H9 (cell line): ENCODE results near the gene OSM. TPM values are rescaled to one million over a fixed set of nuclear protein-coding genes. Genes with fewer than 3 reads are reported as not detected.

Experiments
- DNase-seq: peaks from one replicate; pipeline ENCODE4 v3.0.0-alpha.2; 2017
- H2AFZ ChIP-seq: one replicate; pipeline ENCODE4 v1.6.1; 2013; ENCODE audit warnings: mild to moderate bottlenecking, low read length, control low read depth, moderate library complexity
- H2AK5ac ChIP-seq: 2 replicates; pipeline ENCODE4 v1.6.1; 2013; ENCODE audit warnings: low read length, control low read depth, mixed read lengths; ENCODE audit not compliant: insufficient read length
- H2BK120ac ChIP-seq: one replicate; pipeline ENCODE4 v1.6.1; 2013; ENCODE audit warnings: low read depth, mild to moderate bottlenecking, low read length, control low read depth, inconsistent platforms; ENCODE audit not compliant: poor library complexity, severe bottlenecking
- H2BK12ac ChIP-seq: 2 replicates; pipeline ENCODE4 v1.6.1; 2013; ENCODE audit warnings: low read length, control low read depth, mixed read lengths, low read depth; ENCODE audit not compliant: insufficient read length
- H2BK15ac ChIP-seq: 2 replicates; pipeline ENCODE4 v1.6.1; 2013; ENCODE audit warnings: low read depth, low read length, control low read depth
- H2BK20ac ChIP-seq: one replicate; pipeline ENCODE4 v1.6.1; 2013; ENCODE audit warnings: low read depth, mild to moderate bottlenecking, low read length, control low read depth, inconsistent platforms; ENCODE audit not compliant: poor library complexity, severe bottlenecking
- H2BK5ac ChIP-seq: 2 replicates; pipeline ENCODE4 v1.6.1; 2013; ENCODE audit warnings: low read length, control low read depth, mixed read lengths; ENCODE audit not compliant: insufficient read length
- H3K14ac ChIP-seq: 2 replicates; pipeline ENCODE4 v1.6.1; 2013; ENCODE audit warnings: low read length, control low read depth; ENCODE audit not compliant: insufficient read depth
- H3K18ac ChIP-seq: 2 replicates; pipeline ENCODE4 v1.6.1; 2013; ENCODE audit warnings: low read depth, mild to moderate bottlenecking, mixed read lengths, low read length, control low read depth; ENCODE audit not compliant: insufficient read length
- H3K23ac ChIP-seq: 2 replicates; pipeline ENCODE4 v1.6.1; 2013; ENCODE audit warnings: low read length, control low read depth, mixed read lengths, low read depth; ENCODE audit not compliant: insufficient read length
- H3K23me2 ChIP-seq: 2 replicates; pipeline ENCODE4 v1.6.1; 2013; ENCODE audit warnings: low read depth, mild to moderate bottlenecking, mixed read lengths, low read length, control low read depth; ENCODE audit not compliant: insufficient read length, poor library complexity, severe bottlenecking
- H3K27ac ChIP-seq: 2 replicates; pipeline ENCODE4 v1.5.1; 2013; ENCODE audit warnings: low read length, control low read depth, mixed read lengths, low read depth; ENCODE audit not compliant: insufficient read length
- H3K27me3 ChIP-seq: 2 replicates; pipeline ENCODE4 v1.6.1; 2013; ENCODE audit warnings: low read length, control low read depth, inconsistent platforms; ENCODE audit not compliant: insufficient read depth
- H3K4ac ChIP-seq: 2 replicates; pipeline ENCODE4 v1.6.1; 2013; ENCODE audit warnings: low read depth, mild to moderate bottlenecking, control low read depth, inconsistent platforms, low read length, moderate library complexity
- H3K4me1 ChIP-seq: 2 replicates; pipeline ENCODE4 v1.6.1; 2013; ENCODE audit warnings: low read length, control low read depth, inconsistent platforms; ENCODE audit not compliant: insufficient read depth
- H3K4me2 ChIP-seq: 2 replicates; pipeline ENCODE4 v1.6.1; 2013; ENCODE audit warnings: low read length, control low read depth, mixed read lengths; ENCODE audit not compliant: insufficient read length, insufficient read depth
- H3K56ac ChIP-seq: 2 replicates; pipeline ENCODE4 v1.6.1; 2013; ENCODE audit warnings: low read depth, mild to moderate bottlenecking, mixed read lengths, low read length, control low read depth; ENCODE audit not compliant: insufficient read length
- H3K79me1 ChIP-seq: 2 replicates; pipeline ENCODE4 v1.6.1; 2013; ENCODE audit warnings: low read depth, mild to moderate bottlenecking, moderate library complexity, low read length, control low read depth, inconsistent platforms; ENCODE audit not compliant: insufficient read depth, poor library complexity, severe bottlenecking
- H3K79me2 ChIP-seq: 2 replicates; pipeline ENCODE4 v1.6.1; 2013; ENCODE audit warnings: low read length, control low read depth, inconsistent platforms; ENCODE audit not compliant: insufficient read depth
- H3K9ac ChIP-seq: 2 replicates; pipeline ENCODE4 v1.6.1; 2013; ENCODE audit warnings: low read length, control low read depth, mixed read lengths; ENCODE audit not compliant: insufficient read length; ENCODE audit errors: extremely low read depth
- H3K9me3 ChIP-seq: one replicate; pipeline ENCODE4 v1.6.1; 2013; ENCODE audit warnings: low read depth, low read length, inconsistent platforms; ENCODE audit not compliant: control insufficient read depth
- H3T11ph ChIP-seq: one replicate; pipeline ENCODE4 v1.6.1; 2013; ENCODE audit warnings: mild to moderate bottlenecking, low read length, control low read depth, inconsistent platforms
- H4K20me1 ChIP-seq: one replicate; pipeline ENCODE4 v1.6.1; 2013; ENCODE audit not compliant: control insufficient read depth, insufficient read length, insufficient read depth
- H4K5ac ChIP-seq: 2 replicates; pipeline ENCODE4 v1.6.1; 2013; ENCODE audit warnings: low read depth, mild to moderate bottlenecking, mixed read lengths, low read length, control low read depth; ENCODE audit not compliant: insufficient read length
- H4K8ac ChIP-seq: replicated peaks from 2 replicates; pipeline ENCODE4 v1.6.1; 2013; ENCODE audit warnings: low read length, control low read depth, mixed read lengths, low read depth; ENCODE audit not compliant: insufficient read length
- H4K91ac ChIP-seq: 2 replicates; pipeline ENCODE4 v1.6.1; 2013; ENCODE audit warnings: low read depth, mild to moderate bottlenecking, moderate library complexity, mixed read lengths, low read length, control low read depth; ENCODE audit not compliant: insufficient read length
- H3K27ac Mint-ChIP-seq, 3 experiments: 2 replicates in 2 of 3; 3 replicates in 1 of 3; pipeline ENCODE4 v1.8.0; 2020 to 2021; ENCODE audit warnings: mixed read lengths in 3 of 3, mild to moderate bottlenecking in 1 of 3, moderate library complexity in 1 of 3
- H3K27me3 Mint-ChIP-seq: 2 replicates; pipeline ENCODE4 v1.8.0; 2021; ENCODE audit warnings: low read depth, mild to moderate bottlenecking, moderate library complexity, mixed read lengths
- H3K36me3 Mint-ChIP-seq, 3 experiments: 2 replicates in 2 of 3; 3 replicates in 1 of 3; pipeline ENCODE4 v1.8.0; 2020 to 2021; ENCODE audit warnings: low read depth in 3 of 3, mixed read lengths in 3 of 3; ENCODE audit not compliant: insufficient read depth in 1 of 3
- H3K4me1 Mint-ChIP-seq, 2 experiments: 2 replicates each; pipeline ENCODE4 v1.8.0; 2020; ENCODE audit warnings: mixed read lengths in 2 of 2
- H3K4me3 Mint-ChIP-seq, 2 experiments: 2 replicates in 1 of 2; 3 replicates in 1 of 2; pipeline ENCODE4 v1.8.0; 2020 to 2021; ENCODE audit warnings: mild to moderate bottlenecking in 2 of 2, mixed read lengths in 2 of 2, moderate library complexity in 1 of 2
- H3K9me3 Mint-ChIP-seq, 2 experiments: 2 replicates in 1 of 2; 3 replicates in 1 of 2; pipeline ENCODE4 v1.8.0; 2020; ENCODE audit warnings: mild to moderate bottlenecking in 2 of 2, mixed read lengths in 2 of 2, moderate library complexity in 1 of 2
- WGBS: extraction: QIAGEN DNeasy Blood & Tissue Kit; methylation state at CpG from one replicate; pipeline ENCODE4 v1.1.7; 2013; ENCODE audit warnings: missing lambda C conversion rate, low lambda C conversion rate, mixed read lengths; ENCODE audit not compliant: insufficient read length; ENCODE audit errors: extremely low coverage; 5-methylcytosine and 5-hydroxymethylcytosine counted together
- total RNA-seq: library from RNA; stranded (reverse); gene quantifications from 2 replicates; pipeline ENCODE4 v1.2.1, GENCODE V29; 2021
- TF ChIP-seq, protein P1 (sequence below): fragments of 200-600 bp; sonication (generic); conservative IDR thresholded peaks from 3 replicates; pipeline ENCODE4 v1.8.0; 2021; ENCODE audit warnings: antibody characterized with exemption, mild to moderate bottlenecking

OSM gene
- total RNA-seq, 1 experiment from 2014 or later, result not detected

DNA sequence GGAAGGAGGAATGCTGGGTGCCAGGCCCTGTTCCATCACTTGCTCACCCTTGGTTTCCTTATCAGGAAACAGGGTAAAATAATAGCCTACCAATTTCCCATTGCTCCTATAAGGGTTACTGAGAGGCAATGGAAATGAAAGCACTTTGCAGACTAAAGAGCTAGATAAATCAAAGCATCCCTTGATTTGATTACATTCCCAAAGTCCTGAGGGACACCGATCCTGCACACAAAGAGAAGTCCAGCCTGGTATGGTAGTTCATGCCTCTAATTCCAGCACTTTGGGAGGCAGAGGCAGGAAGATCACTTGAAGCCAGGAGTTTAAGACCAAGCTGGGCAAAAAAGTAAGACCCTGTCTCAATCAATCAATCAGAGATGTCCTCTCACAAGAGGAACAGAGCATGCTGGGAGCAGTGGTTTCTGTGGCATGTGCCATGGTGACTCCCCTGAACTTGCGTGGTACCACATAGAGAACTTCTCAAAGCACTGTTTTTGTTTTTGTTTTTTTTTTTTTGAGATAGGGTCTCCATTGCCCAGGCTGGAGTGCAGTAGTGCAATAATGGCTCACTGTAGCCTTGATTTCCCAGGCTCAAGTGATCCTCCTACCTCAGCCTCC lies 49.4 kb upstream of the OSM start:
- no peaks in the 10 kb centered on the region for H3K79me1 ChIP-seq
- Mint-ChIP-seq H3K36me3 (no peaks in the 10 kb centered on the region), H3K9me3 (no peaks in the 10 kb centered on the region; a peak in 1 of 5 replicates), H3K4me1 (peaks cover 5 to 8% of the 10 kb centered on the region in 2 experiments), H3K4me3 (no peak overlapping the region), H3K27ac (0 out of 7 replicates have a peak overlapping the region, but pooled peaks of 1 of the 3 experiments have one; percentile 38), H3K27me3 (no peaks in the 10 kb centered on the region)
- H4K20me1 ChIP-seq, result no peaks in the 10 kb centered on the region
- WGBS, result no CpG with 5 or more reads among the region's 2 CpGs
- no peak overlapping the region for H4K8ac ChIP-seq
- no peaks in the 10 kb centered on the region for H3K27me3 ChIP-seq
- H2AK5ac ChIP-seq, result no peak overlapping the region
- no peak overlapping the region for H2BK5ac ChIP-seq
- no peak overlapping the region for H2BK15ac ChIP-seq
- no peak overlapping the region for H3K23ac ChIP-seq
- H3K4me1 ChIP-seq, result no peaks in the 10 kb centered on the region; the same call in 1 of the 2 replicates
- peaks cover 3% of the 10 kb centered on the region for H3K23me2 ChIP-seq
- no peak overlapping the region for H3K9ac ChIP-seq
- H3K56ac ChIP-seq, result no peak overlapping the region
- no peaks in the 10 kb centered on the region for H3K9me3 ChIP-seq
- no peak overlapping the region for H2BK20ac ChIP-seq
- TF ChIP-seq, protein P1, sequence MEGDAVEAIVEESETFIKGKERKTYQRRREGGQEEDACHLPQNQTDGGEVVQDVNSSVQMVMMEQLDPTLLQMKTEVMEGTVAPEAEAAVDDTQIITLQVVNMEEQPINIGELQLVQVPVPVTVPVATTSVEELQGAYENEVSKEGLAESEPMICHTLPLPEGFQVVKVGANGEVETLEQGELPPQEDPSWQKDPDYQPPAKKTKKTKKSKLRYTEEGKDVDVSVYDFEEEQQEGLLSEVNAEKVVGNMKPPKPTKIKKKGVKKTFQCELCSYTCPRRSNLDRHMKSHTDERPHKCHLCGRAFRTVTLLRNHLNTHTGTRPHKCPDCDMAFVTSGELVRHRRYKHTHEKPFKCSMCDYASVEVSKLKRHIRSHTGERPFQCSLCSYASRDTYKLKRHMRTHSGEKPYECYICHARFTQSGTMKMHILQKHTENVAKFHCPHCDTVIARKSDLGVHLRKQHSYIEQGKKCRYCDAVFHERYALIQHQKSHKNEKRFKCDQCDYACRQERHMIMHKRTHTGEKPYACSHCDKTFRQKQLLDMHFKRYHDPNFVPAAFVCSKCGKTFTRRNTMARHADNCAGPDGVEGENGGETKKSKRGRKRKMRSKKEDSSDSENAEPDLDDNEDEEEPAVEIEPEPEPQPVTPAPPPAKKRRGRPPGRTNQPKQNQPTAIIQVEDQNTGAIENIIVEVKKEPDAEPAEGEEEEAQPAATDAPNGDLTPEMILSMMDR, result no peak
- no peak overlapping the region for H3K14ac ChIP-seq
- H3K18ac ChIP-seq, result no peak overlapping the region
- no peak overlapping the region for H3K4ac ChIP-seq
- H2BK12ac ChIP-seq, result no peak overlapping the region
- no peak overlapping the region for H3K4me2 ChIP-seq
- H3T11ph ChIP-seq, result no peak overlapping the region
- no peak overlapping the region for H2AFZ ChIP-seq
- no peak for DNase-seq
- H4K5ac ChIP-seq, result no peak overlapping the region
- H2BK120ac ChIP-seq, result no peak overlapping the region
- no peak overlapping the region for H3K27ac ChIP-seq
- no peaks in the 10 kb centered on the region for H3K79me2 ChIP-seq
- H4K91ac ChIP-seq, result no peak overlapping the region
